Lung microvascular endothelial cell (primary cell): ENCODE results near the gene ATP23. TPM values are rescaled to one million over a fixed set of nuclear protein-coding genes. Genes with fewer than 3 reads are reported as not detected.
A peak's percentile ranks its signal among the peaks of the same experiment; 100 is the strongest.

Experiments
- DNase-seq, 2 donors: peaks; one replicate each; pipeline versions ENCODE4 v3.0.0 to v3.0.0-alpha.2; 2010; ENCODE audit warnings: low read depth in 2 of 2
- total RNA-seq: library from RNA; depleted of rRNA; stranded (reverse); fragments of >200 nt; gene quantifications from 2 replicates; pipeline ENCODE4 v1.2.1, GENCODE V29; 2014

The ATP23 gene
- total RNA-seq, 1 donor from 2014 or later, result 13.1 TPM

- no peak for DNase-seq
Measured at GRCh38 chr12:57908511-57908910, 32.9 kb upstream of the ATP23 start.

GRCh38 chr12:57909056-57909455, 32.3 kb upstream of the ATP23 start:
- DNase-seq, result no peak

DNA sequence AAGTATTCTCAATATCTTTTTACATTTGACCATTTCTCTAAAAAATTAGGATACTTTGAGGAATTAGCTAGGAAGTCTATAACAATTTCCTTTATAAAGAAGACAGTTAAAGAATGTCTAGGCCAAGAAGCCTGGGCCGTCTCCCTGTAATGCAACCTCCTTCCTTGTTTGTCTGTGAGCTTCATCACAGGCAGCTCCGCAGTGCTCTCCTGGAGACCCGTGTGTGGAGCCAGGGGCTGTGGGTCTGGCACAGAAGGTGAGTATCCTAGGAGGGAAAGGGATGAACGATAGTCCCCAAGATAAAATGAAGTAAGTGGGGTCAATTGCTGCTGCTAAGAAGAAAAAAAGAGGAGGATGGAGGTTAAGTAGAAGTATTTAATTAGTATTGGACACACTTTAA, 31.8 kb upstream of the ATP23 start:
- no peak for DNase-seq

DNA sequence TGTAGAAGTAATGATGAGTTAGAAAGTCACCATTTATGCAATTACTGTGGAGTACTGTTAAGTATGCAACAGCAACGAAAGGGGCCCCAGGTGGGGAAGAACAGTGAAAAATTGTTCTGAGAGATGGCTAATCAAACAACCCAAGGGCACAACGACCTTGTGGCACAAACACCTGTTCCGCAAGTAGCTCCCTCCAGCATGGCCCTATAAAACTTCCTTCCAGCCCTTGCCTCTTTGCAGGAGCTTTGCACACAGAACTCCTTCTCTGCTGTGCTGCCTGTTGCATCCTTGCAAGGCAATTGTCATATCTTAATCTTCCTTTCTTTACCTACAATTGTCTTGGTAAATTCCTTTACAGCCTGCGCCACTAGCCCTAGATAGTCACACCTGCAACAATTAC, 23.2 kb upstream of the ATP23 start:
- no peak for DNase-seq

GRCh38 chr12:57927086-57927485, 14.3 kb upstream of the ATP23 start:
- DNase-seq, result no peak

DNA sequence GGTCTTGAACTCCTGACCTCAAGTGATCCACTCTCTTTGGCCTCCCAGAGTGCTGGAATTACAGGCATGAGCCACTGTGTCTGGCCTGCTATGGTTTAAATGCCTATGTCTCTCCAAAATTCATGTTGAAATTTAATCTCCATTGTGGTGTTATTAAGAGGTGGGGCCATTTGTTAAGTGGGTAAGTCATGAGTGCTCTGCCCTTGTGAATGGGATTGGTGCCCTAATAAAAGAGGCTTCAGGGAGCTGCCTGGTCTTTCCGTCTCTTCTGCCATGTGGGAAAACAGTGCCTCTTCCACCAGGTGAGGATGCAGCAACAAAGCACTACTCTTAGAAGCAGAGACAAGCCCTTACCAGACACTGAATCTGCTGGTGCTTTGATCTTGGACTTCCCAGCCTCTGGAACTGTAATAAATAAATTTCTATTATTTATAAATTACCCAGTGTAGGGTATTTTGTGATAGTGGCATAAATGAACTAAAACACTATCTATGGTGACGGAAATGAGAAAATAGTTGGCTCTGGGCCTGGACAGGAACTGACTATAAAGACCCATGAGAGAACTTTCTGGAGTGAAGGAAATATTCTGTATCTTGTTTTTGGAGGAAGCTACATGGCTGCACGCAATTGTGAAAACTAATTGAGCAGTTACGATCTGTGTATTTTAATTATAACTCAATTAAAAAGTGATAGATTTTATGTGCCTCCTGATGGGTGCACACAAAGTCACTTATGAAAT, 12.1 kb upstream of the ATP23 start:
- DNase-seq, result peak; percentile 70 to 74

GRCh38 chr12:57934819-57935218, 6.5 kb upstream of the ATP23 start:
- DNase-seq, result no peak

GRCh38 chr12:57935331-57935730, 6.0 kb upstream of the ATP23 start:
- DNase-seq, result no peak

GRCh38 chr12:57935839-57936512, 5.4 kb upstream of the ATP23 start:
- DNase-seq, result peak; percentile 94 to 96

DNA sequence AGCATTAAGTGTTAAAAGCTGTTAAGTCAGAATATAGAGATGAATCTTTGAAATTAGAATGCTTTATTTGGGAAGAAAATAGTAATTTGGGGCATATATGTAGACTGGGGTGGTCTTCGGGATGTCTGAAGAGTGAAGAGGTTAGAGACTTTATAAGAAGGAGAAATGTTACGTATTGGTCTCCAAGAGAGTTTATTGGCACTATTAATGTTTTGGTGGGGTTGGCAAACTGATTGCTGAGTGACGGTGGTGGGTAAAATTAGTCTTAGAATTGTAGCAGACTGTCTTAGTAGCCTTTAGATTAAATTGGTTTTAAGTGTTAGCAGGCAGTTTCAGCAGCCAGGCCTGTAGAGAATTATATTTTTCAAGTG, 4.9 kb upstream of the ATP23 start:
- DNase-seq, result no peak

DNA sequence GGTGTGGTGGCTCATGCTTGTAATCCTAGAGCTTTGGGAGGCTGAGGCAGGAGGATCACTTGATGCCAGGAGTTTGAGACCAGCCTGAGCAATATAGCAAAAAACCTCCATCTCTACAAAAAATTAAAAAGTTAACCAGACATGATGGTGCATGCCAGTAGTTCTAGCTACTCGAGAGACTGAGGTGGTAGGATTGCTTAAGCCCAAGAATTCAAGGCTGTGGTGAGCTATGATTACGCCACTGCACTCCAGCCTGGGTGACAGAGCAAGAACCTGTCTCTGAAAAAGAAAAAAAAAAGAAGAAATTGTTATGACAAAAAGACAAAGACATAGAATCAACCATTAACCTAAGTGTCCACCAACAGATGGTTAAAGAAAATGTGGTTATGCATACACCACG, 2.1 kb upstream of the ATP23 start:
- no peak for DNase-seq

- no peak for DNase-seq
Measured at GRCh38 chr12:57940052-57940914, 1.1 kb upstream of the ATP23 start.

DNA sequence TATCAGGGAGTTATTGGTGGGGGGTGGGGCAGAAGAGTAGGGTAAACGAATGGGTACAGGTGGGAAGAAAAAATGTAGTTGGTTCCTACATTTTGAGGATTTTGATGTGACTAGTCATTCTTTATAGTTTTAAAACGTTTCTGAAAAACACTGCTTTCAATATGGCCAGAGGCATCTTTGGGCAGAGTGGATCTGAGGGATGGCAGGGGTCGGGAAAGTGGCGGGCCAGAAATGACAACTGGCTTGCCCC, 527 bp upstream of the ATP23 start:
- no peak for DNase-seq

- no peak for DNase-seq
Measured at GRCh38 chr12:57943438-57944080, 2.2 kb downstream of the ATP23 start.

- no peak for DNase-seq
Measured at GRCh38 chr12:57944313-57945023, 3.1 kb downstream of the ATP23 start.

DNA sequence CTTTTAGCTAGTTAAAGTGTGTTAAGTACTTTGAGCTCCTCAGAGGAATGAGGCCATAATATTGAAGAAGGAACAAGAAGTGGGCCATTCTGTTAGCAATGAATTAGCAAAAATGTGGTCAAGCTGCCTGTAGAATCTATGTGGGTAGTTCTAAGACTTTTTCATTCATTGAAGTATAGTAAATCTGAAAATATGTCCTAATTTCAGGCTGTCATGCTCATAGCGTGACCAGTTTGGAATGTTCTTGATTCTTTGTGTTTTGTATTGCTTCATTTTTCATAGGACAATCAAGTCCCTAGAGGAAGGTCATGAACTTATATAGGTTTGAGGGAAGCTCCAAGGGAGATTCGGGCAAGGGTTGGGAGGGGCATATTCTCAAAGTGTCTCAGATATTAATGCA, 11.4 kb downstream of the ATP23 start:
- DNase-seq, result no peak

- no peak for DNase-seq
Measured at GRCh38 chr12:57954768-57955167, 13.4 kb downstream of the ATP23 start.

DNA sequence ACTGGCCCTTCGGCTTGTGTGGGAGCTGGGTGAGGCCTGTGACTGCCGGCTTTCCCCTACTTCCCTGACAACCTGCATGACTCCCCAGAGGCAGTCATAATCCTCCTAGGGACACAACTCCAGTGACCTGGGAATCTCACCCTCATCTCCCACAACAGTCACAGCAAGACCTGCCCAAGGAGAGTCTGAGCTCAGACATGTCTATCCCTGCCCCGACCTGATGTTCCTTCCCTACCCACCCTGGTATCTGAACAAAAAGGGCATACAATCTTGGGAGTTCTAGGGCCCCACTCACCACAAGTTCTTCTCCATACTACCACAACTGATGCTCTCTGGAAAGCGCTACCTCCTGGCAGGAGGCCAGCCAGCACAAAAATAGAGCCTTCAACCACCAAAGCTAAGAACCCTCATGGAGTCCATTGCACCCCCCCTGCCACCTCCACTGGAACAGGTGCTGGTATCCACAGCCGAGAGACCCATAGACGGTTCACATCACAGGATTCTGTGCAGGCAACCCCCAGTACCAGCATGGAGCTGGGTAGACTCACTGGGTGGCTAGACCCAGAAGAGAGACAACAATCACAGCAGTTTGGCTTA, 16.8 kb downstream of the ATP23 start:
- no peak for DNase-seq

- no peak for DNase-seq
Measured at GRCh38 chr12:57964421-57964820, 23.1 kb downstream of the ATP23 start.

- no peak for DNase-seq
Measured at GRCh38 chr12:57965766-57966165, 24.4 kb downstream of the ATP23 start.

DNA sequence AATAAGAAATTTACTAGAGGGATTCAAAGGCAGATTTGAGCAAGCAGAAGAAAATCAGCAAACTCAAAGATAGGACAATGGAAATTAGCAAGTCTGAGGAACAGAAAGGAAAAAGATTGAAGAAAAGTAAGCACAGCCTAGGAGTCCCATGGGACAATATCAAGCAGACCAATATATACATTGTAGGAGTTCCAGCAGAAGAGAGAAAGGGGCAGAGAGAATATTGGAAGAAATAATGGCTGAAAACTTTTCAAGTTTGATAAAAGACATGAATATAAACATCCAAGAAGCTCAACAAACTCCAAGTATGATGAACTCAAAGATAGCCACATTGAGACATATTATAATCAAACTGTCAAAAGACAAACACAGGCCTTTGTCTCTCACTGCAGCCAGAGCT, 25.2 kb downstream of the ATP23 start:
- DNase-seq, result no peak
